Measurements from ENCODE around the gene PRX. TPM values are rescaled to one million over a fixed set of nuclear protein-coding genes. Genes with fewer than 3 reads are reported as not detected.

Gene PRX
- total and polyA plus RNA-seq, 2 of the 13 experiments (the other 11 are each of a cell fraction or from before 2014, with no cell fraction given), result 0.66 TPM

DNA sequence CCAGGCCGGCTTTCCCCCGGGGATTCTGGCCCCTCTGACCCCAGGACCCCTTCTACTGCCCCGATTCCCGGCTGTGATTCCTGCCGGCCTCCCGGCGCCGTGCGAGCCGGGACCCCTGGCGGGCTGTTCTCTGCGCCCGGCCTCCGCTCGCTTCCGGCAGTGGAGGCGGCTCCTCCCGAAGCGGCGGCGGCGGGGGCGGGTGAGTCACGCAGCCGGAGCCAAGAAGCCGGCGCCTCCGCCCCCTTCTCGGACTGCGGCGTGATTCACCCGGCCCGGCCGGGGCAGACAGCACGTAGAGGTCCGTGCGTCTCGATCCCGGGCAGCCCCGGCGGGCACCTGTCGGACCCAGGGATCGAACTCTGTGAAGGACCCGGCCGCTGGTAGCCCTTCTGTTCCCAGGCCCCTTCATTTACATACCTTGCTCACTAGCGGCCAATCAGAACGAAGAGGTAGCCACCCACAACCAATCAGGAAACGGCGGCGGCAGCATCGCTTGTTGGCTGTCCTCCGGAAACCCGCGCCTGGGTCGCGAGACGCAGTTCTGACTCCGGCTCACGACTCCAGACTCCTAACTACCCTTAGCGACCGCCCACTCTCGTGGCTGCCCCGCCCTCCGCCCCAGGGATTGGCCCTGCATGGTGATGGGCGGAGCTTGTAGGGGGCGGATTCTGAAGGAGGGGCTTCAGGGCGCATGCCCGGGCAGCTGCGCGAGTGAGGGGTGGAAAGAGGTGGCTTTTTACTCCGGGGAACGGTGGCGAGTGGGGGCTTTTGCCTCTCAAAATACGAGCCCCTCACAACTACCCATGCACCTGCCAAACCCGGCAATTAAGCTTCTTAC lies 12.5 kb upstream of the PRX start, which contains the start of gene SERTAD1 (continued):
- peak; percentile 59 for TF ChIP-seq KDM5B (CRISPR knock-in tag; IDR thresholded peaks at IDR 0.05; ENCODE audit: borderline replicate concordance)
- TF ChIP-seq SNRNP70 (IDR thresholded peaks at IDR 0.05; ENCODE audit: low read depth, low read length), result no peak
- no peak for TF ChIP-seq SIN3B (IDR thresholded peaks at IDR 0.05; ENCODE audit: low read length)
- no peak for TF ChIP-seq SRSF4 (IDR thresholded peaks at IDR 0.05; ENCODE audit: low read depth, low read length, poor library complexity, severe bottlenecking)
- TF ChIP-seq HES4 (CRISPR knock-in tag; IDR thresholded peaks at IDR 0.05; ENCODE audit: borderline replicate concordance), result peak; percentile 85
- no peak for TF ChIP-seq ZNF33B (CRISPR knock-in tag; IDR thresholded peaks at IDR 0.05)
- TF ChIP-seq, protein P1, sequence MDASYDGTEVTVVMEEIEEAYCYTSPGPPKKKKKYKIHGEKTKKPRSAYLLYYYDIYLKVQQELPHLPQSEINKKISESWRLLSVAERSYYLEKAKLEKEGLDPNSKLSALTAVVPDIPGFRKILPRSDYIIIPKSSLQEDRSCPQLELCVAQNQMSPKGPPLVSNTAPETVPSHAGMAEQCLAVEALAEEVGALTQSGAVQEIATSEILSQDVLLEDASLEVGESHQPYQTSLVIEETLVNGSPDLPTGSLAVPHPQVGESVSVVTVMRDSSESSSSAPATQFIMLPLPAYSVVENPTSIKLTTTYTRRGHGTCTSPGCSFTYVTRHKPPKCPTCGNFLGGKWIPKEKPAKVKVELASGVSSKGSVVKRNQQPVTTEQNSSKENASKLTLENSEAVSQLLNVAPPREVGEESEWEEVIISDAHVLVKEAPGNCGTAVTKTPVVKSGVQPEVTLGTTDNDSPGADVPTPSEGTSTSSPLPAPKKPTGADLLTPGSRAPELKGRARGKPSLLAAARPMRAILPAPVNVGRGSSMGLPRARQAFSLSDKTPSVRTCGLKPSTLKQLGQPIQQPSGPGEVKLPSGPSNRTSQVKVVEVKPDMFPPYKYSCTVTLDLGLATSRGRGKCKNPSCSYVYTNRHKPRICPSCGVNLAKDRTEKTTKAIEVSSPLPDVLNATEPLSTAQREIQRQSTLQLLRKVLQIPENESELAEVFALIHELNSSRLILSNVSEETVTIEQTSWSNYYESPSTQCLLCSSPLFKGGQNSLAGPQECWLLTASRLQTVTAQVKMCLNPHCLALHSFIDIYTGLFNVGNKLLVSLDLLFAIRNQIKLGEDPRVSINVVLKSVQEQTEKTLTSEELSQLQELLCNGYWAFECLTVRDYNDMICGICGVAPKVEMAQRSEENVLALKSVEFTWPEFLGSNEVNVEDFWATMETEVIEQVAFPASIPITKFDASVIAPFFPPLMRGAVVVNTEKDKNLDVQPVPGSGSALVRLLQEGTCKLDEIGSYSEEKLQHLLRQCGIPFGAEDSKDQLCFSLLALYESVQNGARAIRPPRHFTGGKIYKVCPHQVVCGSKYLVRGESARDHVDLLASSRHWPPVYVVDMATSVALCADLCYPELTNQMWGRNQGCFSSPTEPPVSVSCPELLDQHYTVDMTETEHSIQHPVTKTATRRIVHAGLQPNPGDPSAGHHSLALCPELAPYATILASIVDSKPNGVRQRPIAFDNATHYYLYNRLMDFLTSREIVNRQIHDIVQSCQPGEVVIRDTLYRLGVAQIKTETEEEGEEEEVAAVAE (CRISPR knock-in tag; IDR thresholded peaks at IDR 0.05; ENCODE audit: borderline replicate concordance), result no peak
- TF ChIP-seq ZFP1 (CRISPR knock-in tag; IDR thresholded peaks at IDR 0.05), result no peak
- TF ChIP-seq TMF1 (CRISPR knock-in tag; IDR thresholded peaks at IDR 0.05; ENCODE audit: low read depth), result no peak
- TF ChIP-seq, protein P2, sequence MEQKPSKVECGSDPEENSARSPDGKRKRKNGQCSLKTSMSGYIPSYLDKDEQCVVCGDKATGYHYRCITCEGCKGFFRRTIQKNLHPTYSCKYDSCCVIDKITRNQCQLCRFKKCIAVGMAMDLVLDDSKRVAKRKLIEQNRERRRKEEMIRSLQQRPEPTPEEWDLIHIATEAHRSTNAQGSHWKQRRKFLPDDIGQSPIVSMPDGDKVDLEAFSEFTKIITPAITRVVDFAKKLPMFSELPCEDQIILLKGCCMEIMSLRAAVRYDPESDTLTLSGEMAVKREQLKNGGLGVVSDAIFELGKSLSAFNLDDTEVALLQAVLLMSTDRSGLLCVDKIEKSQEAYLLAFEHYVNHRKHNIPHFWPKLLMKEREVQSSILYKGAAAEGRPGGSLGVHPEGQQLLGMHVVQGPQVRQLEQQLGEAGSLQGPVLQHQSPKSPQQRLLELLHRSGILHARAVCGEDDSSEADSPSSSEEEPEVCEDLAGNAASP (CRISPR knock-in tag; IDR thresholded peaks at IDR 0.05; ENCODE audit: borderline replicate concordance), result no peak
- TF ChIP-seq, protein P3, sequence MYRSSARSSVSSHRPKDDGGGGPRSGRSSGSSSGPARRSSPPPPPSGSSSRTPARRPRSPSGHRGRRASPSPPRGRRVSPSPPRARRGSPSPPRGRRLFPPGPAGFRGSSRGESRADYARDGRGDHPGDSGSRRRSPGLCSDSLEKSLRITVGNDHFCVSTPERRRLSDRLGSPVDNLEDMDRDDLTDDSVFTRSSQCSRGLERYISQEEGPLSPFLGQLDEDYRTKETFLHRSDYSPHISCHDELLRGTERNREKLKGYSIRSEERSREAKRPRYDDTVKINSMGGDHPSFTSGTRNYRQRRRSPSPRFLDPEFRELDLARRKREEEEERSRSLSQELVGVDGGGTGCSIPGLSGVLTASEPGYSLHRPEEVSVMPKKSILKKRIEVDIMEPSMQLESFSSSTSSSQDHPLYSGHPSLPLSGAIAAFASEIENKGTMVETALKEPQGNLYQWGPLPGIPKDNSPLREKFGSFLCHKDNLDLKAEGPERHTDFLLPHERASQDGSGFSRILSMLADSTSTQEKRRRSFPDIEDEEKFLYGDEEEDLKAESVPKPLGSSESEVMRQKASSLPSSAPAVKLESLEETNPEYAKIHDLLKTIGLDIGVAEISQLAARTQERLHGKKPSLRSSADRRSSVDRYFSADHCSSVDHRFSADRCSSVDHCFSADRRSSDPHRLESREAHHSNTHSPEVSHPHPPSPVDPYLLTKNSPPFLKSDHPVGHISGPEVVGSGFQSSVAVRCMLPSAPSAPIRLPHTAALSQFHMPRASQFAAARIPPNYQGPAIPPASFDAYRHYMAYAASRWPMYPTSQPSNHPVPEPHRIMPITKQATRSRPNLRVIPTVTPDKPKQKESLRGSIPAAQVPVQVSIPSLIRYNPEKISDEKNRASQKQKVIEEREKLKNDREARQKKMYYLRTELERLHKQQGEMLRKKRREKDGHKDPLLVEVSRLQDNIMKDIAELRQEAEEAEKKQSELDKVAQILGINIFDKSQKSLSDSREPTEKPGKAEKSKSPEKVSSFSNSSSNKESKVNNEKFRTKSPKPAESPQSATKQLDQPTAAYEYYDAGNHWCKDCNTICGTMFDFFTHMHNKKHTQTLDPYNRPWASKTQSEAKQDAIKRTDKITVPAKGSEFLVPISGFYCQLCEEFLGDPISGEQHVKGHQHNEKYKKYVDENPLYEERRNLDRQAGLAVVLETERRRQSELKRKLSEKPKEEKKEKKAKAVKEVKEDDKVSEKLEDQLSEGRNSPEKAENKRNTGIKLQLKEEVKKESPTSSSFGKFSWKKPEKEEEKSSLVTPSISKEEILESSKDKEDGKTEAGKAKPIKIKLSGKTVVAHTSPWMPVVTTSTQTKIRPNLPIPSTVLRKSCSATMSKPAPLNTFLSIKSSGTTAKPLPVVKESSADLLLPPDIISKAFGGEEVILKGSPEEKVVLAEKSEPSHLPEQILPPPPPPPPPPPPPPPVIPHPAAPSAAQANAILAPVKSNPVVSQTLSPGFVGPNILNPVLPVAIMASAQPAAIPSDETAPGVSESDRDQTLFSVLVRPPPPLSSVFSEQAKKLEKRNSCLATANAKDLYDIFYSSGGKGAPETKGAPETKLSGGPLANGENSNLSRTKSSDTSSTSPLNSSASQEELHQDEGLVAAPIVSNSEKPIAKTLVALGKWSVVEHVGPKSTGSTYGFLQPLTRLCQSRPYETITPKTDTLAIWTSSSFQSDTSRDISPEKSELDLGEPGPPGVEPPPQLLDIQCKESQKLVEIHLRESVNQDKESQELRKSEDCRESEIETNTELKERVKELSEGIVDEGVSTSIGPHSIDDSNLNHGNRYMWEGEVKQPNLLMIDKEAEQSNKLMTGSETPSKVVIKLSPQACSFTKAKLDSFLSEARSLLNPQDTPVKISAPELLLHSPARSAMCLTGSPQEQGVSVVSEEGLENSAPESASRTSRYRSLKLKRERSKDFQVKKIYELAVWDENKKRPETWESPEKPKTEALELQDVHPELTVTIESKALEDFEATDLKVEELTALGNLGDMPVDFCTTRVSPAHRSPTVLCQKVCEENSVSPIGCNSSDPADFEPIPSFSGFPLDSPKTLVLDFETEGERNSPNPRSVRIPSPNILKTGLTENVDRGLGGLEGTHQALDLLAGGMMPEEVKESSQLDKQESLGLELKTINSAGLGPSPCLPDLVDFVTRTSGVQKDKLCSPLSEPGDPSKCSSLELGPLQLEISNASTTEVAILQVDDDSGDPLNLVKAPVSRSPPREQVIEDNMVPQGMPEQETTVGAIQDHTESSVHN (CRISPR knock-in tag; IDR thresholded peaks at IDR 0.05), result peak; percentile 79; the same call in 1 of the 2 replicates

Data from HepG2 (cell line).